Midbrain (tissue), 1 donor: Measurements from ENCODE around the gene UBL4B.

Source experiments
- DNase-seq: peaks from one replicate; lab custom pipeline; 2025; lab: John Stamatoyannopoulos, UW

UBL4B gene

GRCh38 chr1:110155878-110156522, 43.8 kb downstream of the UBL4B start:
- no peak for DNase-seq

- no peak for DNase-seq
Observed at GRCh38 chr1:110158261-110158660, 46.0 kb downstream of the UBL4B start.

- DNase-seq: no peak
Observed at GRCh38 chr1:110159168-110159567, 46.9 kb downstream of the UBL4B start.

GRCh38 chr1:110160538-110161100, 48.4 kb downstream of the UBL4B start:
- DNase-seq: no peak

GRCh38 chr1:110161165-110161564, 48.9 kb downstream of the UBL4B start:
- no peak for DNase-seq

GRCh38 chr1:110161849-110162248, 49.6 kb downstream of the UBL4B start:
- peak; percentile 35 for DNase-seq
